Activated CD4-positive, alpha-beta T cell treated with anti-CD3 and anti-CD28 coated beads, Interleukin-2, amount 10 ng/mL, durations not matched to agents 7 days and 5 days (primary cell): ENCODE measurements around the gene KLF5. TPM values are rescaled to one million over a fixed set of nuclear protein-coding genes. Genes with fewer than 3 reads are reported as not detected.
"Not testable (repeated sequence)": the region's sequence is repeated elsewhere in the genome, so short reads cannot be mapped to it uniquely, and the experiment has no call there.

Experiments used
- CTCF ChIA-PET: fragments of 350-600 bp; sonication (Branson Sonifier 250); formaldehyde crosslinking; loops from one replicate; lab custom pipeline; 2021; ENCODE audit warnings: antibody characterized with exemption; lab: Charles Lee
- POLR2A ChIA-PET: fragments of 350-600 bp; sonication (Branson Sonifier 250); formaldehyde crosslinking; loops from one replicate; lab custom pipeline; 2021; ENCODE audit warnings: antibody characterized with exemption; lab: Charles Lee
- DNase-seq: peaks from one replicate; pipeline ENCODE4 v3.0.0-alpha.2; 2020
- H3K27ac Mint-ChIP-seq: one replicate; pipeline ENCODE4 v1.8.0; 2021; ENCODE audit warnings: mild to moderate bottlenecking, moderate library complexity, mixed read lengths
- H3K27me3 Mint-ChIP-seq: one replicate; pipeline ENCODE4 v1.8.0; 2021; ENCODE audit warnings: mixed read lengths
- H3K36me3 Mint-ChIP-seq: one replicate; pipeline ENCODE4 v1.8.0; 2021; ENCODE audit warnings: low read depth, mixed read lengths
- H3K4me1 Mint-ChIP-seq: one replicate; pipeline ENCODE4 v1.8.0; 2021; ENCODE audit warnings: mixed read lengths
- H3K4me3 Mint-ChIP-seq: one replicate; pipeline ENCODE4 v1.8.0; 2021; ENCODE audit warnings: mild to moderate bottlenecking, moderate library complexity, mixed read lengths
- H3K9me3 Mint-ChIP-seq: one replicate; pipeline ENCODE4 v1.8.0; 2021; ENCODE audit warnings: mixed read lengths
- total RNA-seq, 2 experiments: library from RNA; stranded (reverse); gene quantifications; one replicate each; pipeline ENCODE4 v1.2.3, GENCODE V29; 2021

The KLF5 gene
- total RNA-seq, 2 experiments from 2014 or later: 4.7 to 4.8 TPM

GRCh38 chr13:73045031-73045430 lies 13.8 kb upstream of the KLF5 start:
- Mint-ChIP-seq H3K27me3 (peaks cover 2% of the 10 kb centered on the region), H3K4me1 (no peaks in the 10 kb centered on the region), H3K27ac (no peak overlapping the region), H3K36me3 (no peaks in the 10 kb centered on the region), H3K9me3 (no peaks in the 10 kb centered on the region), H3K4me3 (no peak overlapping the region)
- ChIA-PET POLR2A (no interaction called here), CTCF (no interaction called here)
- DNase-seq: no peak

DNA sequence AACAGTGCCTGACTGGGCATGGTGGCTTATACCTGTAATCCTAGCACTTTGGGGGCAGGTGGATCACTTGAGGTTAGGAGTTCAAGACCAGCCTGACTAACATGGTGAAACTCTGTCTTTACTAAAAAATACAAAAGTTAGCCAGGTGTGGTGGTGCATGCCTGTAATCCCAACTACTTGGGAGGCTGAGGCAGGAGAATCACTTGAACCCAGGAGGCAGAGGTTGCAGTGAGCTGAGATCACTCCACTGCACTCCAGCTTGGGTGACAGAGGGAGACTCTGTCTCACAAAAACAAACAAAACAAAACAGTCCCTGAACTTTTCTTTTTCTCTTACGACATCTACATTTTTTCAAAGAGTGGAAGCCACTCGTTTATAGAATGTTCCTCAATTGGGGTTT lies 10.2 kb upstream of the KLF5 start:
- H3K9me3 Mint-ChIP-seq, DNase-seq, POLR2A ChIA-PET, H3K36me3 Mint-ChIP-seq, H3K4me1 Mint-ChIP-seq, H3K27ac Mint-ChIP-seq, H3K27me3 Mint-ChIP-seq, H3K4me3 Mint-ChIP-seq: not testable (repeated sequence)
- CTCF ChIA-PET: interaction anchor here (0.6 to 0.7 kb wide), 3 partner anchors 368 to 1568 kb away, joined by 3 read pairs; no protein-coding TSS in a partner anchor

GRCh38 chr13:73054712-73055111 lies 4.1 kb upstream of the KLF5 start:
- Mint-ChIP-seq H3K36me3 (no peaks in the 10 kb centered on the region), H3K4me1 (peaks cover 10% of the 10 kb centered on the region), H3K27me3 (peaks cover 29% of the 10 kb centered on the region), H3K9me3 (no peaks in the 10 kb centered on the region), H3K27ac (no peak overlapping the region), H3K4me3 (no peak overlapping the region)
- POLR2A ChIA-PET: no interaction called here
- DNase-seq: no peak
- CTCF ChIA-PET: no interaction called here

DNA sequence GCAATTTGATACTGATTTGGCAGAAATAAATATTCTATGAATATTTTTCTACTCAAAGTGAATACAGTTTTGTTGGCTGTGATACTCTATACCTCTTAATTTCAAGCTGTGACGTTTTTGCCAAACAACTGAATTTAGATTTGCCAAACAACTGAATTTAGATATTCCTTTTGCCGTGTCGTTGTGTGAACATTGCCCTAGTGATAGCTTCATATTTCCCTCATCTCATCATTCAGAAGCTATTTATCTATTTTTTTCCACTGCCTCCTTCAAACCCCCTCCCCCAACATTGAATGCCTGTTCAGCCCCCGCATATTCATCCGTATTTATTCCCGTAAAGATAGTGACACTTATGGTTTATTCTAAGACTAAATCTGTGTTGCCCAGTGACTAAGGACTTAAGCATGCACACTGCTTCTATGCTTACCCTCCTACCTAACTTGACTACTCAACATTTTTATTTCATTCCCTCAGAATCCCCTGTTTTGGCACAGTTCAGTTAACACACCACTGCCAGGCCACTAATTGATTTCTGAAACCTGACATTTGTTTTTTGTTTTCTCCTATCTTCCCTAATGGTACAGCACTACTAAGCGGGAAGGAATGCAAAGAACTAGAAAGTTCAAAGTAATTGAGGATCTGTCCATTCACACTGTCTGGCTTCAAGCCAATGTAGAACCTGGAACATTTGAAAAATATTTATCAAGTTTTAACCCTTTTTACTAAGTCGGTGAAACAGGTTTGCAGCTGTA lies 2.8 kb upstream of the KLF5 start:
- POLR2A ChIA-PET: no interaction called here
- H3K27ac Mint-ChIP-seq: no peak overlapping the region

GRCh38 chr13:73056565-73056962 lies 2.2 kb upstream of the KLF5 start:
- H3K27ac Mint-ChIP-seq: no peak overlapping the region
- no peaks in the 10 kb centered on the region for H3K36me3 Mint-ChIP-seq
- no peak overlapping the region for H3K4me3 Mint-ChIP-seq
- CTCF ChIA-PET: no interaction called here
- POLR2A ChIA-PET: no interaction called here
- DNase-seq: no peak
- peaks cover 22% of the 10 kb centered on the region for H3K4me1 Mint-ChIP-seq
- no peaks in the 10 kb centered on the region for H3K9me3 Mint-ChIP-seq
- H3K27me3 Mint-ChIP-seq: peaks cover 40% of the 10 kb centered on the region

More for the DNA sequence above, 2.8 kb upstream of the KLF5 start:
- no peak for DNase-seq
- Mint-ChIP-seq H3K4me1 (peaks cover 22% of the 10 kb centered on the region), H3K9me3 (no peaks in the 10 kb centered on the region), H3K36me3 (no peaks in the 10 kb centered on the region), H3K4me3 (no peak overlapping the region), H3K27me3 (peaks cover 40% of the 10 kb centered on the region)
- CTCF ChIA-PET: no interaction called here

DNA sequence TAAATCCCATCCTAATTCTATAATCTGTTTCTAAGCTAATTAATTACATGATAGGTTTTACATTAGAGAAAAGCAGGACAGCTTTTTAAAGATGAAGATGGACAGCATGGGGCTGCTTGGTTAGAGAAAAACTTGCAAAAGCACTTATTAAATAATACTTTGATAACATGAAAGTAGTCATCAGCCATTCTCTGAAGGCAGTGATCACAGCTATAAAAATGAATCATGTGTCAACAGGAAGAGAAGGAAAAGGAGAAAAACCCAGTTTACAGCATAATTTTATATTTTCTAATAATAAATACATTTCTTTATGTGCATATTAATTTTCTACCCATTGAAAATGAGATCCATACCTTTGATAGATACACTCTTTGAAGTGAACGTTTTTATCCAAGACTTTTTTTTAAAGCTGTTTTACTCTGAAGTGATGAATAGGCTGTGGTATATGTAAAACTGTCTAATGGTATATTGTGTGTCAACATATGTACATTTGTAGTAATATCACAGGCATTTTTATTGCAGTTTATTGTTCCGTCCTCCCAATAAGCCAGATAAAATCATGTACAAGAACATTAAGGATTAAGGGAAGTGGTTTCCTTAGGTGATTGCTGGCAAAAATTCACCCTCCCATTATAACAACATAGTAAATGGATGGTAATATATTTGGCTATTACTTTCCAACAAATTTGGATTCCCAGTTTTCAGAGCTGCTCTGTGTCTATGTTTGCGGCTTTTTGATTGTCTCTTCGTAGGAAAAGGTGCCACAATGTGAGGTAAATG lies 1.3 kb upstream of the KLF5 start:
- H3K27me3 Mint-ChIP-seq: peaks cover 40% of the 10 kb centered on the region
- H3K27ac Mint-ChIP-seq: no peak overlapping the region
- H3K4me3 Mint-ChIP-seq: no peak overlapping the region
- DNase-seq: no peak
- ChIA-PET CTCF (interaction anchor here (0.6 to 1.1 kb wide), 3 partner anchors 15 to 48 kb away, joined by 3 to 5 read pairs (median 4); no protein-coding TSS in a partner anchor), POLR2A (no interaction called here)
- peaks cover 8% of the 10 kb centered on the region for H3K36me3 Mint-ChIP-seq
- peaks cover 25% of the 10 kb centered on the region for H3K4me1 Mint-ChIP-seq
- no peaks in the 10 kb centered on the region for H3K9me3 Mint-ChIP-seq

DNA sequence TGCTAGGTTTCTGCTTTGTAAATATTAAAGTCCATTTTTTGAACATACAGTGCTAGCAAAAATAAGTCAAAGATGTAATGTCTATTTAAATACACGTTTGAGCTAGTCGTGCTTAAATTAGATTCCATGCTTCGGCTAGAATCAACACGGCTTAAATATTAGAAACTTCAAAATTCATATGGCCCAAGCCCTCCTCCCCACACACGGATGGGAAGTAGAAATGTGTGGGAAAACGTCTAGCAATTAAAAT lies 816 bp upstream of the KLF5 start:
- Mint-ChIP-seq H3K4me1 (peaks cover 25% of the 10 kb centered on the region), H3K27me3 (peaks cover 40% of the 10 kb centered on the region), H3K9me3 (no peaks in the 10 kb centered on the region), H3K27ac (no peak overlapping the region), H3K4me3 (no peak overlapping the region), H3K36me3 (peaks cover 10% of the 10 kb centered on the region)
- CTCF ChIA-PET: interaction anchor here (0.6 to 1.1 kb wide), 5 partner anchors 23 to 666 kb away, joined by 3 to 5 read pairs (median 4); no protein-coding TSS in a partner anchor
- DNase-seq: no peak
- POLR2A ChIA-PET: interaction anchor here (0.6 kb wide), 1 partner anchor 1126 kb away, joined by 4 read pairs; no protein-coding TSS in a partner anchor

DNA sequence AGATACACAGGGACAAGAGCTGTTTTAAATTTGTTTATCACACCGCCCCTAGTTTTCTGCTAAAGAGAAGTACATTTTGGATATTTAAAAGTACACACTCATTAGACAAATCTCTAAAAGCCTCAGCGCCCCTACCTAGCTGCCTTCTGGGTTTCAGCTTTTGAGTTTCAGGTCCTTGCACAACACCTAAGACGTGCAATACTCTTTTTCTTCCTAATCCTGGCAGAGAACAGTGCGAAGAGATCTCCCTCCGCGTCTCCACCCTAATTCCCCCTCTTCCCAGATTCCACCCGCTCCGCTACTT lies 421 bp upstream of the KLF5 start:
- Mint-ChIP-seq H3K27me3 (peaks cover 40% of the 10 kb centered on the region), H3K4me1 (peaks cover 25% of the 10 kb centered on the region), H3K27ac (peak overlapping the region; percentile 92), H3K9me3 (no peaks in the 10 kb centered on the region), H3K36me3 (peaks cover 12% of the 10 kb centered on the region), H3K4me3 (peak overlapping the region; percentile 85)
- no peak for DNase-seq
- CTCF ChIA-PET: interaction anchor here (0.6 to 1.3 kb wide), 7 partner anchors 23 to 1078 kb away, joined by 3 to 5 read pairs (median 4); no protein-coding TSS in a partner anchor
- POLR2A ChIA-PET: interaction anchor here (0.6 kb wide), 1 partner anchor 1125 kb away, joined by 4 read pairs; no protein-coding TSS in a partner anchor

DNA sequence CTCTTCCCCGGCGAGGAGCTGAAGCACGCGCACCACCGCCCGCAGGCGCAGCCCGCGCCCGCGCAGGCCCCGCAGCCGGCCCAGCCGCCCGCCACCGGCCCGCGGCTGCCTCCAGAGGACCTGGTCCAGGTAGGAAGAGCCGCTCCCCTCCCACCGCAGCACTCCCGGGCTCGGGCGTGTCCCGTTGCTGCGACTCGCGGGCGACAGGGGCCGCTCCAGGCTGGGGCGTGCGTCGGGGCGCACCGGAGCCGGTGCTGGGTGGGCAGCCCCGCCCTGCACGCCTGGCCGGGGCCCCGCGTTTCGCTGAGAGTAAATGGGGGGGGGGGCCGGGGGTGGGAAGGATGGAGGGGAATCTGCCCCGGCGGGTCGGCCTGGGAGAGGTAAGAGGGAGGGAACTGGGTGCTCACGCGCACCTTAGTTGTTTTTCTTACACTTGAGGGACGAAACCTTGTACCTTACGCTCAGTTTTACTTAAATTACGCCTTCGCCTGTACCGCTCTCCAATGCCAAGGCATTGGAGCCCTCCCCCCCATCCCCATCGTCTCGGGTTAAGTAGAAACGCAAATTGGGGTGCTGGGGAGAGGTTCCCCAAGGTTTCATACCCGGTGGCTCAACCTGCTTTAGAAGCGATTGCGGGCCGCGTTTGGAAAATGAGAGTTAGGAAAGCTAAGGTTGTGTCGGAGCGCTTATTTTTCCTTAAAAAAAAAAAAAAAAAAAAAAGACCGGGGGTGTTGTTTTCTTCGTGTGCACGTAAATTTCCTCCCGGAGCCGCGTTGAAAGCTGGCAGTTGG lies 850 bp downstream of the KLF5 start:
- Mint-ChIP-seq H3K27me3 (peaks cover 38% of the 10 kb centered on the region), H3K36me3 (peaks cover 17% of the 10 kb centered on the region), H3K9me3 (no peaks in the 10 kb centered on the region), H3K4me3 (peak overlapping the region; percentile 78), H3K27ac (peak overlapping the region; percentile 77), H3K4me1 (peaks cover 25% of the 10 kb centered on the region)
- peak; percentile 49 for DNase-seq
- ChIA-PET POLR2A (no interaction called here), CTCF (interaction anchor here (0.6 to 1.3 kb wide), 2 partner anchors 124 to 643 kb away, joined by 5 to 6 read pairs; no protein-coding TSS in a partner anchor)

DNA sequence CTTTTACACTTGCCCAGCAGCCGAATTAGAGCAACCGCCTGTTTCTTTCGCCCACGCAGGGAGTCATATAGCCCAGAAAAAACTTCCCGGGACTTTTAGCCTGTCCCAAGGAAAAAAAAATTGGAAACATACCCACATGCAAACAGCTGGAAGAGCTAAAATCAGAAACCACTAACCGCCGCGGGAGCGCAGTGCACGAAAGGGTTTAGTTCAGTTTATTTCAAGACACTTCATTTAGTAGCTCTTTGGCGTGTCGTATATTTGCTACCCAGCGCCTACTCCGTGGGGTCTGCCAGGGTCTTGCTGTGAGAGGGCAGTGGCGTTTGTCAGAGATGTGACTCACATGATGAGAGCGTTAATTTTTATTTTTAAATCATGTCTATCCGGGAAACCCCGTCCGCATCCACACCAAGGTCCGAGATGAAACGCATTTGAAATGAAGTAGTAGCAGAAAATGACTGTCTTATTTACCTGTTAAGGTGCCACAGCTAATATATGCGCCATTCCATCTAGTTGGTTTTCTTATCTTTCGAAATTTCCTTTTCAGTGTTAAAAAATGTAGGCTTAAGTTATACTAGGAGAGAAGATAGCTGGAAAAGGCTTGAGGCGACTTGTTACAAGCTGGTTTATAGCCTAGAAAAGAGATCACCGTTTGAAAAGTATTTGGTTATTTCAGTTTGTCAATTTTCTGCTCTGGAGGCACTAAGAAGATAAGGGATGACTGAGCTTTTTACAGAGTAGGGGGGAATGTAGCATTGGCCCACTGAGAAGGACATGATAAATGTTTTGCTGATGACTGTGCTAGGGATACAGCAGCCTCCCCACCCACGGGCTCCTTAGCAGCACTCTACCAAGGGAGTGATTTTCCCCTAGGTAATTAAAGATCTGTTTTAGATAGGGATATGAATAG lies 1.7 kb downstream of the KLF5 start:
- Mint-ChIP-seq H3K4me1 (peaks cover 25% of the 10 kb centered on the region), H3K4me3 (peak overlapping the region; percentile 78), H3K27ac (peak overlapping the region; percentile 77), H3K36me3 (peaks cover 18% of the 10 kb centered on the region), H3K27me3 (peaks cover 36% of the 10 kb centered on the region), H3K9me3 (no peaks in the 10 kb centered on the region)
- ChIA-PET POLR2A (interaction anchor here (0.5 kb wide), 1 partner anchor 100 kb away, joined by 5 read pairs; no protein-coding TSS in a partner anchor), CTCF (interaction anchor here (0.6 kb wide), 2 partner anchors 28 to 123 kb away, joined by 3 to 6 read pairs; no protein-coding TSS in a partner anchor)
- no peak for DNase-seq

DNA sequence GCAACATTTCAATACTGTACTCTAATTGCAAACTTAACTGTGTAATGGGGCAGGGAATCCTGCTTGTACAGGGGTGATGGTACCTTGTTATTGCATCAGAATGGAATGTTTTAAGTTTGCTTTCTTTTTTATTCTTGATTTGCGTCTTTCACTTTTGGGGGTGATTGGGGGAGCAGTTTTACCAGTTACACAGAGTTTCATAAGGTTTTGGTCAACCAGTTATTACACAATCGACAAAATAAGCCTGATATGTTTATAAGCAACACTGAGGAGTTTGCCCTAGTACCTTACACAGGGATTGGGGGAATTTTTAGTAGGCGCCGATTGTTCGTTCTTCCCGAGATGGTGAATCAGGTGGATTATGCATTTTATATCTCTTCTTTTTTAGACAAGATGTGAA lies 2.7 kb downstream of the KLF5 start:
- H3K27ac Mint-ChIP-seq: no peak overlapping the region
- H3K4me1 Mint-ChIP-seq: peaks cover 25% of the 10 kb centered on the region
- no peak overlapping the region for H3K4me3 Mint-ChIP-seq
- no peak for DNase-seq
- ChIA-PET CTCF (no interaction called here), POLR2A (interaction anchor here (0.5 kb wide), 1 partner anchor 101 kb away, joined by 5 read pairs; no protein-coding TSS in a partner anchor)
- peaks cover 18% of the 10 kb centered on the region for H3K36me3 Mint-ChIP-seq
- peaks cover 28% of the 10 kb centered on the region for H3K27me3 Mint-ChIP-seq
- no peaks in the 10 kb centered on the region for H3K9me3 Mint-ChIP-seq

DNA sequence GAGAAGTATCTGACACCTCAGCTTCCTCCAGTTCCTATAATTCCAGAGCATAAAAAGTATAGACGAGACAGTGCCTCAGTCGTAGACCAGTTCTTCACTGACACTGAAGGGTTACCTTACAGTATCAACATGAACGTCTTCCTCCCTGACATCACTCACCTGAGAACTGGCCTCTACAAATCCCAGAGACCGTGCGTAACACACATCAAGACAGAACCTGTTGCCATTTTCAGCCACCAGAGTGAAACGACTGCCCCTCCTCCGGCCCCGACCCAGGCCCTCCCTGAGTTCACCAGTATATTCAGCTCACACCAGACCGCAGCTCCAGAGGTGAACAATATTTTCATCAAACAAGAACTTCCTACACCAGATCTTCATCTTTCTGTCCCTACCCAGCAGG lies 3.1 kb downstream of the KLF5 start:
- ChIA-PET POLR2A (no interaction called here), CTCF (no interaction called here)
- no peak overlapping the region for H3K27ac Mint-ChIP-seq
- no peak for DNase-seq
- H3K4me3 Mint-ChIP-seq: no peak overlapping the region
- H3K9me3 Mint-ChIP-seq: no peaks in the 10 kb centered on the region
- peaks cover 18% of the 10 kb centered on the region for H3K36me3 Mint-ChIP-seq
- peaks cover 26% of the 10 kb centered on the region for H3K27me3 Mint-ChIP-seq
- H3K4me1 Mint-ChIP-seq: peaks cover 25% of the 10 kb centered on the region
